Dendritic cell treated with granulocyte-macrophage colony-stimulating factor and Interleukin-4, amounts not matched to agents 40 ng/mL and 50 ng/mL, for 4 days (primary cell): ENCODE data around the gene PRAC1.

Experiments
- H3K27ac Mint-ChIP-seq: one replicate; pipeline ENCODE4 v1.8.0; 2022; ENCODE audit warnings: mild to moderate bottlenecking, mixed read lengths
- H3K27me3 Mint-ChIP-seq: one replicate; pipeline ENCODE4 v1.8.0; 2022; ENCODE audit warnings: mild to moderate bottlenecking, mixed read lengths
- H3K36me3 Mint-ChIP-seq: one replicate; pipeline ENCODE4 v1.8.0; 2022; ENCODE audit warnings: low read depth, mixed read lengths
- H3K4me1 Mint-ChIP-seq: one replicate; pipeline ENCODE4 v1.8.0; 2022; ENCODE audit warnings: low read depth, mixed read lengths
- H3K4me3 Mint-ChIP-seq: one replicate; pipeline ENCODE4 v1.8.0; 2022; ENCODE audit warnings: mild to moderate bottlenecking, moderate library complexity, mixed read lengths
- H3K9me3 Mint-ChIP-seq: one replicate; pipeline ENCODE4 v1.8.0; 2022; ENCODE audit warnings: mixed read lengths
- intact Hi-C: fragments of 100-400 bp; cut with micrococcal nuclease; formaldehyde crosslinking; loops from one replicate; pipeline ENCODE4 v1.15.0; 2022

The PRAC1 gene

DNA sequence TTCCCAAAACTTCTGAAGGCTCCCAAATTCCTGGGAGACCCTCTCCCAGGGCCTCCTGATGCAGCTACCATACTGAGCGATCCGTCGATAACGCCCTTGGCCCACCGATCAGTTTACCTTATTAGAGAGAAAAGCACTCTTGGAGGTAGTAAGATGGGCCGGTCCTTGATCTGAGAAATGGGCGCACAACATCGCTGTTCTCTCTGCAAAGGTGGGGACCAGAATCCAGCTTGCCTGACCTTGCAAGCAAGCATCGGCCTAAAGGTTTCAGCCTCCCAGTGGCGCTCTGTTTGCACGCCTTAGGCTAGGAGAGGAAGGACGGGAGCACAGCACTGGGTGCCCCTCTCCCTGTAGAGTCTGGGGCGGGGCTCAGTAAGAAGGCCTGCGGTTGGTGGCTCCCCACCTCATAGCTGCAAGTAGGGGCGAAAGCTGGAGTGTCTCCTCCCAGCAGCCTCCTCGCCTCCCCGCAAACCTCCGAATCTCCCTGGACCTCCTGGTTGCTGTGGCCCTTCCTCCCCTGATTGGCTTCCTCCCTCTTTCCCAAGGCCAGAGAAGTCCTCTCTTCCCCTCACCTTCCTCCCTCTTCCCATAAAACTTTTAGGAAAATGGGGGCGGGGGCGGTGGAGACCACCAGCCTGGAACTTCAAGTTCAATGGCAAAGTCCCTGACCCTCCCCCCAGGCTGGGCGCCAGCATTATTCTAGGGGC, at the start of gene PRAC1:
Gene PRAC1, minus strand, starts transcription at position 318 of the 707 bp plus-strand sequence. Its CDS starts 126 bp downstream, at position 192.
- H3K36me3 Mint-ChIP-seq = no peaks in the 10 kb centered on the region
- H3K4me1 Mint-ChIP-seq = peaks cover 53% of the 10 kb centered on the region
- peak within 1 kb of the TSS; percentile 63 for H3K4me3 Mint-ChIP-seq
- intact Hi-C loops = no loop called here
- H3K27me3 Mint-ChIP-seq = peaks cover 94% of the 10 kb centered on the region
- no peaks in the 10 kb centered on the region for H3K9me3 Mint-ChIP-seq
- H3K27ac Mint-ChIP-seq = no peak within 1 kb of the TSS

- no peaks in the 10 kb centered on the region for H3K9me3 Mint-ChIP-seq
- H3K27me3 Mint-ChIP-seq = peaks cover 28% of the 10 kb centered on the region
- H3K4me1 Mint-ChIP-seq = peaks cover 8% of the 10 kb centered on the region
- H3K36me3 Mint-ChIP-seq = no peaks in the 10 kb centered on the region
- H3K27ac Mint-ChIP-seq = no peak overlapping the region
- H3K4me3 Mint-ChIP-seq = no peak overlapping the region
- intact Hi-C loops = no loop called here
Observed at GRCh38 chr17:48770954-48771353, 48.6 kb upstream of the PRAC1 start.

- Mint-ChIP-seq H3K27ac (no peak overlapping the region), H3K36me3 (no peaks in the 10 kb centered on the region), H3K9me3 (no peaks in the 10 kb centered on the region), H3K27me3 (peaks cover 25% of the 10 kb centered on the region), H3K4me3 (no peak overlapping the region), H3K4me1 (peaks cover 8% of the 10 kb centered on the region)
- intact Hi-C loops = no loop called here
Observed at GRCh38 chr17:48769009-48769675, 46.8 kb upstream of the PRAC1 start.

DNA sequence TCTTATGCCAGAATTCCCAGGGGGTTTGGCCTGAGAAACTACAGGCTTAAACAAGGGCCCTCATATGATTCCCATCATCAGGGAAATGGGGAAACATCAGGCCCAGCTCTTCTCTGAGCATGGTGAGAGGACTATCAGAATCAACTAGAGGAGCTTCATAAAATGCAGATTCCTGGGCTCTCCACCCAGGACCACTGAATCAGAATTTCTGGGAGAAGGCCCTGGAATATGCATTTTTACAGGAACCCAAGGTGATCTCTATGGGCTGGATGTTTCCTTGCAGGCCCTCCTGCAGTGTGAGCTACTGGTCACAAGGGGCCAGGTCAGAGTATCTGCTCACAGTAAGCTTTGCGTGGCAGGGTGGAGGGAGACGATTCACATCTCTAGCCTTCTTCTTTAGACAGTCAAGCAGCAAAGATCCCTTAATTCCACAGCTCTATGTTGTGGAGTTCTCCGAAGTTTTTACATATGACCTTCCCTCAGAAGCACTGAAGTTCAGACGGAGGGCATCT, 45.0 kb upstream of the PRAC1 start:
- intact Hi-C loops = no loop called here
- no peaks in the 10 kb centered on the region for H3K9me3 Mint-ChIP-seq
- H3K27ac Mint-ChIP-seq = no peak overlapping the region
- H3K4me1 Mint-ChIP-seq = peaks cover 8% of the 10 kb centered on the region
- peaks cover 39% of the 10 kb centered on the region for H3K27me3 Mint-ChIP-seq
- no peak overlapping the region for H3K4me3 Mint-ChIP-seq
- H3K36me3 Mint-ChIP-seq = no peaks in the 10 kb centered on the region

DNA sequence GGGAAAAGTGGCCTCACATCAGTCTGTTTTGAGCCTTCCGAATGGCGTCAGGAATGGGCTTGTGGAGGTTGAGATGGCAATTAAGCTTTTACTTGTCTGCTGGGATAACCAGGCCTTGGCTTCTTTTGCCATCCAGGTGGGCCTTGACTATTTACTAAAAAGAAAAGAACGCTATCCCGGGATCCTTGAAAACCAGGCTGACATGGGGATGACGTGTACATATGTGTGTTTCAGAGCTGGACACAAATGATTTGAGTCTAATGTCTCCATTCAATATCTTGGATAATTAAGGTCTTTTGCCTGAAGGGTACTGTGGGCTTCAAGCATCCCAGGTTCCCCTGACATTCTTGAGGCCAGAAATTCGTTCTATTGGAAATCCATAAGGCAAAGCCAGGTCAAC, 38.8 kb upstream of the PRAC1 start:
- no peak overlapping the region for H3K4me3 Mint-ChIP-seq
- no peak overlapping the region for H3K27ac Mint-ChIP-seq
- intact Hi-C loops = no loop called here
- no peaks in the 10 kb centered on the region for H3K9me3 Mint-ChIP-seq
- peaks cover 12% of the 10 kb centered on the region for H3K4me1 Mint-ChIP-seq
- no peaks in the 10 kb centered on the region for H3K36me3 Mint-ChIP-seq
- peaks cover 74% of the 10 kb centered on the region for H3K27me3 Mint-ChIP-seq

GRCh38 chr17:48760411-48760810, 38.1 kb upstream of the PRAC1 start:
- Mint-ChIP-seq H3K27ac (no peak overlapping the region), H3K4me1 (peaks cover 17% of the 10 kb centered on the region), H3K27me3 (peaks cover 75% of the 10 kb centered on the region), H3K9me3 (no peaks in the 10 kb centered on the region), H3K4me3 (no peak overlapping the region), H3K36me3 (no peaks in the 10 kb centered on the region)
- intact Hi-C loops = no loop called here

GRCh38 chr17:48759288-48759687, 37.0 kb upstream of the PRAC1 start:
- H3K36me3 Mint-ChIP-seq = no peaks in the 10 kb centered on the region
- no peaks in the 10 kb centered on the region for H3K9me3 Mint-ChIP-seq
- intact Hi-C loops = no loop called here

GRCh38 chr17:48757524-48757961, 35.2 kb upstream of the PRAC1 start:
- Mint-ChIP-seq H3K4me1 (peaks cover 40% of the 10 kb centered on the region), H3K9me3 (no peaks in the 10 kb centered on the region), H3K27me3 (peaks cover 86% of the 10 kb centered on the region), H3K4me3 (no peak overlapping the region), H3K36me3 (no peaks in the 10 kb centered on the region), H3K27ac (no peak overlapping the region)
- intact Hi-C loops = no loop called here

More at GRCh38 chr17:48759288-48759687, 37.0 kb upstream of the PRAC1 start:
- Mint-ChIP-seq H3K4me3 (no peak overlapping the region), H3K4me1 (peaks cover 27% of the 10 kb centered on the region), H3K27ac (no peak overlapping the region), H3K27me3 (peaks cover 82% of the 10 kb centered on the region)

DNA sequence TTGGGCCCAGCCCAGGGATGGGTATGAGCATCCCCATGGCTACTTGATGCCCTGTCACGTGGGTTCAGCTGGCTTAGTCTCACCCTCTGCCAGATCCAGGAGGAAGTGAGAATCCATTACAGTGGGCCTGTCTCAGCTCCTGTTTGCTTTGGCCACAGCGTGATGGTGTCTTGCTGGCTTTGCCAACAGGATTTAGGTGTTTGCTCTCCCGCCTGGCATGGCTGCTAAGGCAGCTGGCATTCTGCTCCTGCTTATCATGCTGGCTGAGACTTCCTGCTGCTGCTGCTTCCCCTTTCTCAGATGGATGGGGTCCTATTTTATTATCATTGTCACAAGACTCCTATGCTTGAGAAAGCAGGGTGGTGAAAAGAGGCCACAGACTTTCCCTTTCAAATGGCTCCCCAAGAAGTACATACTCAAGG, 34.5 kb upstream of the PRAC1 start:
- intact Hi-C loops = no loop called here
- peaks cover 86% of the 10 kb centered on the region for H3K27me3 Mint-ChIP-seq
- no peaks in the 10 kb centered on the region for H3K9me3 Mint-ChIP-seq
- no peak overlapping the region for H3K27ac Mint-ChIP-seq
- no peak overlapping the region for H3K4me3 Mint-ChIP-seq
- no peaks in the 10 kb centered on the region for H3K36me3 Mint-ChIP-seq
- H3K4me1 Mint-ChIP-seq = peaks cover 40% of the 10 kb centered on the region

- Mint-ChIP-seq H3K27me3 (peaks cover 86% of the 10 kb centered on the region), H3K36me3 (no peaks in the 10 kb centered on the region), H3K4me3 (peak overlapping the region; percentile 17), H3K9me3 (no peaks in the 10 kb centered on the region), H3K27ac (no peak overlapping the region), H3K4me1 (peaks cover 40% of the 10 kb centered on the region)
- intact Hi-C loops = no loop called here
Observed at GRCh38 chr17:48755356-48755755, 33.0 kb upstream of the PRAC1 start.

DNA sequence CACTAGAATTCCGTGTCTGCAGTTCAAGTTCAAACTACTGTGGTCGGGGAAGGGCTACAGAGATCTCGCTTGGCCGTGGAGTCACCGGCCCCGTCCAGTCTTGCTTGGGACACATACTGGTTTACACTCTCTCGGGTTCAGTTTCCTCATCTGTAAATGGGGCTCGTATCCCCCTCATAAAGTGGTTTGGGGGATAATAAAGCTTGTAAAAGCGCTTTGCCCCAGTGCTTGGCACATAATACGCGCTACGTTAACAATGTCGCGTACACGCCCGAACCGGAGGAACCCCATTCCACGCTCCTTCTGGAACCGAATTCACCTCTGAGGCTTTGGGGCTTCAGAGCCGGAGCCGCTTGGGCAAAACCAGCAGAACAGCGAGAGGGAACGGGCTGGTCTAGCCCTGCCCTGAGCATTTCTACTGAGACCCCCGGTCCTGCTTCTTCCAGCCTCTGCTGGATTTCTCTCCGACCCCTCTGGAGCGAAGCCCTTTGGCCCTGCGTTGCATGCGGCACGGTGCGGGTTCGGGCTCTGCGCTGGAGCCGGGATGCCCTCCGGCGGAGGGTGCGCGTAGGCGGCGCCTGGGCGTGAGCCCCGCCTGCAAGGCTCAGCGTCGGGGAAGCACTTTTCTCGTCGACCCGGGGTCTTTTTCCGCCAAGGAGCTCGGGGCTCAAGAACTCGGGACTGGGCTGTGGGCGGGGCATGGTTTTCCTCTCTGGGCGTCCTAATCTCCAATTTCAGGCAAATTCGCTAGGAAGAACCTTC, 32.4 kb upstream of the PRAC1 start:
- Mint-ChIP-seq H3K27ac (no peak overlapping the region), H3K4me3 (no peak overlapping the region), H3K27me3 (peaks cover 89% of the 10 kb centered on the region), H3K9me3 (no peaks in the 10 kb centered on the region), H3K4me1 (peaks cover 40% of the 10 kb centered on the region), H3K36me3 (no peaks in the 10 kb centered on the region)
- intact Hi-C loops = no loop called here

DNA sequence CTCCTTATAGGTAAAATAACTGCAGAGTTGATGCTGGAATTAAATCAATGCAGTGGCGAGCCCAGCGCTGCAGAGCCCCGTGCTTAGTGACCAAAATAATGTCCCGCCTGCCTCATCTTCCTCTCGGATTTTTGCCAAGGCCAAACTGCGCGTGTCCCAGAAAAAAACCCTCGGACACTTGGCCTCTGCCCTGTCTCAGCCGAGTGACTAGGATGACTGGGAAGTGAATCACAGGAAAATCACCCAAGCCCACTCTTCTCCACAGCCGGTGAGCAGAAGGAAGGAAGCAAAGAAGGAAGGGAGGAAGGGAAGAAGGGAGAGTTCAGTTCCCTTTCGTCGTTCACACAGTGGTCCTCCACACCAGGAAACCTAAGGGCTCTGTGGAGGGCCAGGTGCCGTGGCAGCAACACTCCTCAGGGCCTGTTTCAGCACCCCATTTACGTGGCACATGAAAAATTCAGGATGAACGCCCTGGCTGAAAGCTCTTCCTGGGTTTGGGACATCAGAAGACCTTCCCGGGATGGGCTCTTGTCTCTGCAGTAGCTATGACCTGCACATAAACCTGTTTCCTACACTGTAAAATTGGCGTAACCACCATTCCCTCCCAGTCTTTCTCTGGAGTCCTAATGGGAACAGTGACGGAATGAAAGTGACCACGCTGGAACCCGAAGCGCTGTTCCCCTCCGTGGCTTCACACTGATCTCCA, 31.6 kb upstream of the PRAC1 start:
- no peaks in the 10 kb centered on the region for H3K36me3 Mint-ChIP-seq
- no peaks in the 10 kb centered on the region for H3K9me3 Mint-ChIP-seq
- peaks cover 40% of the 10 kb centered on the region for H3K4me1 Mint-ChIP-seq
- H3K27ac Mint-ChIP-seq = no peak overlapping the region
- intact Hi-C loops = no loop called here
- H3K4me3 Mint-ChIP-seq = no peak overlapping the region
- peaks cover 89% of the 10 kb centered on the region for H3K27me3 Mint-ChIP-seq

DNA sequence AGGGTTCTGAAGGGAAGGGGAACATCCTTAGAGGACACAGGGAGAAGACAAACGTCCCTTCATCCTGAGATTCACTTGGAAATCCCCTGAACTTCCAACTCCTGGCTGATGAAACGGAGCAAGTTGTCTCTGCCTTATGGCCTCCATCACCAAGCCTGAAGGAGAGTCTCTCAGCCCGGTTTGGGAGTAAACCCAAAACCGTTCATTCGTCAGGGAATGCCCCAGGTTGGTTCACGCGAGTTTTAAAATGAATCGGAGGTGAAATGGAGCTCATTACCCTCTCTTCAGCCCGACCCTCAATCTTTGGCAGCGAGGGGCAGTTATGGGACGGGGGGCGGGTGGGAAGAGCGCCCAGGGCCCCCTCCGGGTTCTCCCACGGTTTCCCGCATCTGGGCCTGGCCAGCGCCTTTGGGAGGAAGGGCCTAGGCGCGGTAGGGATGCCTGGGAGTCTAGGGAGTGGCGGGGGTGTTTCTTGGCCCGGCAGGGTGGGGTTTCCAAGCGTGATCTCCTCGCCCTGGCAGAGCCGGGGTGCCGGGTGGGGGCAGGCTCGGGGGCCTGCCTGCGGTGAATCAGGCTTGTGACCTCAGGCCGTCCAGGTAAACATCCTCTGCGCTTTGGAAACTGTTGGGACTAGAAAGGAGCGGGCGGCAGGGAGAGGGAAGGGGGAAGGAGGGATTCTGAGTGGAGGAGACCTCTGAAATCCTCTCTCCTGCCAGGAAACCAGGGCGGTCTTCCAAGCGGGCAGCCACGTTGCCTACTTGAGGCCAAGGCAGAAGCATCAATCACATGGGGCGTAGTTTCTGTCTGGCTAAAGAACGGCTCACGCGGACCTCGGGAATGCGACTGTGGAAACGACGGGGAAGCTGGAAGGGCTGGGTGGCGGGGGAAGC, 30.3 kb upstream of the PRAC1 start:
- Mint-ChIP-seq H3K4me3 (no peak overlapping the region), H3K9me3 (no peaks in the 10 kb centered on the region), H3K27ac (no peak overlapping the region), H3K4me1 (peaks cover 41% of the 10 kb centered on the region), H3K36me3 (no peaks in the 10 kb centered on the region), H3K27me3 (peaks cover 86% of the 10 kb centered on the region)
- intact Hi-C loops = no loop called here
